Bladder microvascular endothelial cell (primary cell): ENCODE data around the gene MMP19. TPM values are rescaled to one million over a fixed set of nuclear protein-coding genes. Genes with fewer than 3 reads are reported as not detected.

Experiments
- total RNA-seq: library from RNA; depleted of rRNA; stranded (reverse); fragments of >200 nt; gene quantifications from 2 replicates; pipeline ENCODE4 v1.2.3, GENCODE V29; 2014

MMP19 gene
- 0.49 and 1.4 TPM in 2 replicates for total RNA-seq

DNA sequence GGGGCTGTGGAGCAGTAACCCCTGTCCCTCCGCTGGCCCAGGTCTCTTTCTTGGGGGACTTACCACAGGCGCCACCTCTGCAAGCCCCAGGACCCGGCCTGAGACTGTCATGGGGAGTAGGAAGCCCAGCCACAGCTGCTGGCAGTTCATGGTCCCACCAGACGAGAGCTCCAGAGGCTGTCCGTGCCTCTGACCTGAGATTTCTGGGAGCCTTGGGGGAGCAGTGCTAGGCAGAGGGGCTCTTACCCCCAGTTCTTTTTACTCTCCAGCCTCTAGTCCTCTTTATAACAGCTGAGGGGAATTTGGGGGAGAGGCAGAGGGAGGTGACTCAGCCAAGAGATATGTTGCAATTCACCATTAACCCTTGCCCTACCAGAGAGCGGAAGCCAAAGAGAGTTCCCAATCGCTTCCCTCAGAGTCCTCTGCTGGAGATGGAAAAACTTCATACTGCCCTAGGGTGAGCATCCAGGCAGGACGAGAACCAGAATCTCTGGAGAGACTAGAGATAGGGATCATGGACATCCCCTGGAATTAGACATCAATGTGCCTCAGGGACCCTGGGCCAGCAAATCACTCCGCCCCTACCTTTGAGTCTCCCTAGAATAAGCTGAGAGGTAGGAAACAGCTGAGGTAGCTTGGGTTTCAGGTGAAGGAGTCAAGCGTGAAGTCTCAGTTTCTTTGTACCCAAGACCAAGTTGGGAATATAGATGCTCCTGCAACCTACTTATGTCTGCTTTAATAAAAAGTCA lies at the start of gene MMP19:
Gene MMP19 (minus strand): TSS at position 256 of the 749 bp plus-strand sequence. CDS start 106 bp downstream, at position 150.

GRCh38 chr12:55817345-55818139 lies 25.2 kb downstream of the MMP19 start, which contains the start of the genes ORMDL2 and SARNP:
Gene ORMDL2 (plus strand): TSS chr12:55818041. CDS start chr12:55819000, 959 bp downstream.
Gene SARNP (minus strand): TSS chr12:55817724. CDS start chr12:55817701, 23 bp downstream.

Other genes with a start within 250 kb of the MMP19 start
- not detected in 2 replicates for gene OR10P1, start 206.0 kb downstream of the MMP19 start, total RNA-seq
- 0.76 and 0.81 TPM in 2 replicates for gene ITGA7, start 135.0 kb downstream of the MMP19 start, total RNA-seq
- gene BLOC1S1, start 126.9 kb downstream of the MMP19 start, total RNA-seq: 47.5 and 72.9 TPM in 2 replicates
- gene RDH5, start 122.5 kb downstream of the MMP19 start, total RNA-seq: 0.97 and 1.6 TPM in 2 replicates
- gene CD63, start 113.9 kb downstream of the MMP19 start, total RNA-seq: 1,206 and 1,347 TPM in 2 replicates
- gene GDF11, start 99.8 kb downstream of the MMP19 start, total RNA-seq: 0.65 and 2.7 TPM in 2 replicates
- 87.5 and 139 TPM in 2 replicates for gene SARNP, start 25.2 kb downstream of the MMP19 start, total RNA-seq
- gene ORMDL2, start 24.9 kb downstream of the MMP19 start, total RNA-seq: 21.0 and 62.7 TPM in 2 replicates
- gene DNAJC14, start 13.3 kb downstream of the MMP19 start, total RNA-seq: 40.2 and 54.4 TPM in 2 replicates
- gene PYM1, start 85.0 kb upstream of the MMP19 start, total RNA-seq: 27.3 and 33.2 TPM in 2 replicates
- gene DGKA, start 88.2 kb upstream of the MMP19 start, total RNA-seq: 29.0 and 37.6 TPM in 2 replicates
- 0.38 and 0.81 TPM in 2 replicates for gene PMEL, start 123.1 kb upstream of the MMP19 start, total RNA-seq
- 27.1 and 35.3 TPM in 2 replicates for gene CDK2, start 123.9 kb upstream of the MMP19 start, total RNA-seq
- 30.6 and 52.0 TPM in 2 replicates for gene RAB5B, start 131.1 kb upstream of the MMP19 start, total RNA-seq
- gene SUOX, start 154.3 kb upstream of the MMP19 start, total RNA-seq: 6.5 and 12.3 TPM in 2 replicates
- gene IKZF4, start 178.1 kb upstream of the MMP19 start, total RNA-seq: 0.16 and 0.25 TPM in 2 replicates
- gene RPS26, start 199.0 kb upstream of the MMP19 start, total RNA-seq: 32.6 and 61.2 TPM in 2 replicates
- gene ERBB3, start 237.2 kb upstream of the MMP19 start, total RNA-seq: 0.63 TPM in 1 of 2 replicates, not detected in the other